ENCODE measurements around the gene PGBD5. TPM values are rescaled to one million over a fixed set of nuclear protein-coding genes. Genes with fewer than 3 reads are reported as not detected.

The PGBD5 gene
- total and polyA plus RNA-seq, 2 experiments from 2014 or later: 0.82 to 2.4 TPM

DNA sequence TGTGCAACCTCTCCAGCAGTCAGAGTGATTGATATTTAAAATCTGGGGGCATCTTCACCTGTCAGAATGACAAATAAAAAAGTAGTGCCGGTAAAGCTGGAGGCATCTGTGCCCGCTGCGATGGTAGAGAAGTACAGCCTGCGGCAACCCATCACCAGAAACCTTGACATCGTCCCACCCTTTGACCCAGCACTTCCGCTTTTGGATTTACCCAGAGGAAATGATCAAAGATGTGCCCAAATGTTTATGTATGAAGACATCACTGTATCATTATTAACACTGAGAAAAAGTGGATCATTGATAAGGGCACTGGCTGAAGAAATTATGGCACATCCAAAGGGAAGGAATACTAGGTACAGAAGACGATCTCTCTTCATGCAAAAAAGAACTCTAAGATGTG, 96.0 kb downstream of the PGBD5 start:
- no peak overlapping the region for H2AFZ ChIP-seq
- WGBS (ENCODE audit: low lambda C conversion rate, missing lambda C conversion rate): 92% methylated on average over 7 of the region's 7 CpGs
- H3K4me2 ChIP-seq: no peak overlapping the region
- no peak overlapping the region for H3K27ac ChIP-seq
- H4K20me1 ChIP-seq (ENCODE audit: insufficient read depth, poor library complexity, severe bottlenecking): no peaks in the 10 kb centered on the region
- no peaks in the 10 kb centered on the region for H3K36me3 ChIP-seq (replicated peaks; ENCODE audit: insufficient read depth, low read depth)
- DNase-seq (ENCODE audit: low spot score): no peak
- H3K79me2 ChIP-seq: no peaks in the 10 kb centered on the region
- TF ChIP-seq EZH2 (IDR thresholded peaks at IDR 0.05; ENCODE audit: borderline replicate concordance) (no peak), EZH2phosphoT487 (IDR thresholded peaks at IDR 0.05; ENCODE audit: low read depth, severe bottlenecking, unreplicated experiment) (no peak)
- TF ChIP-seq, protein P1, sequence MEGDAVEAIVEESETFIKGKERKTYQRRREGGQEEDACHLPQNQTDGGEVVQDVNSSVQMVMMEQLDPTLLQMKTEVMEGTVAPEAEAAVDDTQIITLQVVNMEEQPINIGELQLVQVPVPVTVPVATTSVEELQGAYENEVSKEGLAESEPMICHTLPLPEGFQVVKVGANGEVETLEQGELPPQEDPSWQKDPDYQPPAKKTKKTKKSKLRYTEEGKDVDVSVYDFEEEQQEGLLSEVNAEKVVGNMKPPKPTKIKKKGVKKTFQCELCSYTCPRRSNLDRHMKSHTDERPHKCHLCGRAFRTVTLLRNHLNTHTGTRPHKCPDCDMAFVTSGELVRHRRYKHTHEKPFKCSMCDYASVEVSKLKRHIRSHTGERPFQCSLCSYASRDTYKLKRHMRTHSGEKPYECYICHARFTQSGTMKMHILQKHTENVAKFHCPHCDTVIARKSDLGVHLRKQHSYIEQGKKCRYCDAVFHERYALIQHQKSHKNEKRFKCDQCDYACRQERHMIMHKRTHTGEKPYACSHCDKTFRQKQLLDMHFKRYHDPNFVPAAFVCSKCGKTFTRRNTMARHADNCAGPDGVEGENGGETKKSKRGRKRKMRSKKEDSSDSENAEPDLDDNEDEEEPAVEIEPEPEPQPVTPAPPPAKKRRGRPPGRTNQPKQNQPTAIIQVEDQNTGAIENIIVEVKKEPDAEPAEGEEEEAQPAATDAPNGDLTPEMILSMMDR (IDR thresholded peaks at IDR 0.05; ENCODE audit: poor library complexity): no peak
- no peak overlapping the region for H3K4me3 ChIP-seq
- no peaks in the 10 kb centered on the region for H3K27me3 ChIP-seq
- no peaks in the 10 kb centered on the region for H3K4me1 ChIP-seq (ENCODE audit: insufficient read depth)
- H3K9me2 ChIP-seq (replicated peaks; ENCODE audit: insufficient read depth): no peaks in the 10 kb centered on the region
- H3K9me3 ChIP-seq (ENCODE audit: low read depth): no peaks in the 10 kb centered on the region

DNA sequence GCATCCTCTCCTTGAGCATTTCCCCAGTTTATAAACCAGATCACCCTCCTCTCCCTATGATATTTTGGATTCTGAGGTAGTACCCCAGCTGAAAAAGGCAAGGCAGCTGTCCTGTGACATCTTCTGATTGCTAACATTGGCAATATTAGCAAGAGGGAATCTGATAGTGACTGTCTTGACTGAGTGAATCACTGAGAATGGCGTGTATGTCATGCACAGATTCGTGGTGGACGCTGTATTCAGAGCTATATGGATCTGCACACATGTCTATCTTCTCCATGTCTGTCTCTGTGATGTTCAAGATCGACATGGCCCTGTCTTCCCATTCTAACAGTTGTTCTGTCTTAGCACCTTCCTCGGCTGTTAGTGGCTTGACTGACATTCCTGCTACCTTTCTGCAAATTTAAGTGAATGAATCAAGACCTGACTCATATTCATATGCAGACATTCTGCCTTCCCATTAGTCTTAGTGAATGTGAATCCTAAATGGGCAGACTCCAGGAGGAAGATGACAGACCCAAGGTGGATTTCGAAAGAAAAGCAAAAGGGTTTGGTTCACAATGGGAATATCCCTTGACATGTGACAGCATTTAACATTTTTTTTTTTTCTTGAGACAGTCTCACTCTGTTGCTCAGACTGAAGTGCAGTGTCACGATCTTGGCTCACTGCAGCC, 97.7 kb downstream of the PGBD5 start:
- H3K79me2 ChIP-seq: no peaks in the 10 kb centered on the region
- DNase-seq (ENCODE audit: low spot score): no peak
- no peaks in the 10 kb centered on the region for H3K27me3 ChIP-seq
- H3K9me2 ChIP-seq (replicated peaks; ENCODE audit: insufficient read depth): no peaks in the 10 kb centered on the region
- H3K4me1 ChIP-seq (ENCODE audit: insufficient read depth): no peaks in the 10 kb centered on the region
- TF ChIP-seq EZH2 (IDR thresholded peaks at IDR 0.05; ENCODE audit: borderline replicate concordance) (no peak), EZH2phosphoT487 (IDR thresholded peaks at IDR 0.05; ENCODE audit: low read depth, severe bottlenecking, unreplicated experiment) (no peak)
- TF ChIP-seq, protein P1 (IDR thresholded peaks at IDR 0.05; ENCODE audit: poor library complexity): no peak
- no peak overlapping the region for H2AFZ ChIP-seq
- H3K36me3 ChIP-seq (replicated peaks; ENCODE audit: insufficient read depth, low read depth): no peaks in the 10 kb centered on the region
- no peaks in the 10 kb centered on the region for H3K9me3 ChIP-seq (ENCODE audit: low read depth)
- no peak overlapping the region for H3K27ac ChIP-seq
- 86% methylated on average over 7 of the region's 7 CpGs for WGBS (ENCODE audit: low lambda C conversion rate, missing lambda C conversion rate)
- no peak overlapping the region for H3K4me3 ChIP-seq
- H3K4me2 ChIP-seq: no peak overlapping the region
- no peaks in the 10 kb centered on the region for H4K20me1 ChIP-seq (ENCODE audit: insufficient read depth, poor library complexity, severe bottlenecking)

DNA sequence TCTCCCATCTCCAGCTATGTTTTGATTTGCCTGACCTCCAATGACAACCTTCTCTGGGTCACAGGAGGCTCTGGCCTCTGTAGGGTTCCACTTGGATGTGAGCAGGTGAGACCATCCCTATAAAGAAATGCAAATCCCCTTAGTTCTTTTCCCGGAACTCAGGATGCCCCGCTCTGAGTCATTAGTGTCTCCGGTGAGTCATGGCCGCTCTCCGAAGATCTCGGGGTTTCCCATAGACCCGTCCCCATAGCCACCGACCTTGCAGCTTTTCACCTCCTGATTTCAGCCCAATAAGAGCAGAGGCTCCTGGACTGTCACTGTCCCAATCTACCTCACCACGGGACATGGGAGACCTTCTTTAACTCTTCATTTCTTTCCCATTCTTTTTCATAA, 98.2 kb downstream of the PGBD5 start:
- 84% methylated on average over 9 of the region's 9 CpGs for WGBS (ENCODE audit: low lambda C conversion rate, missing lambda C conversion rate)
- H3K9me2 ChIP-seq (replicated peaks; ENCODE audit: insufficient read depth): no peaks in the 10 kb centered on the region
- TF ChIP-seq EZH2 (IDR thresholded peaks at IDR 0.05; ENCODE audit: borderline replicate concordance): no peak
- H3K9me3 ChIP-seq (ENCODE audit: low read depth): no peaks in the 10 kb centered on the region
- no peak overlapping the region for H3K4me2 ChIP-seq
- H3K4me1 ChIP-seq (ENCODE audit: insufficient read depth): no peaks in the 10 kb centered on the region
- H2AFZ ChIP-seq: no peak overlapping the region
- no peak for DNase-seq (ENCODE audit: low spot score)
- H3K27me3 ChIP-seq: no peaks in the 10 kb centered on the region
- no peaks in the 10 kb centered on the region for H3K36me3 ChIP-seq (replicated peaks; ENCODE audit: insufficient read depth, low read depth)
- H3K4me3 ChIP-seq: no peak overlapping the region
- no peak overlapping the region for H3K27ac ChIP-seq
- no peaks in the 10 kb centered on the region for H4K20me1 ChIP-seq (ENCODE audit: insufficient read depth, poor library complexity, severe bottlenecking)
- H3K79me2 ChIP-seq: no peaks in the 10 kb centered on the region

DNA sequence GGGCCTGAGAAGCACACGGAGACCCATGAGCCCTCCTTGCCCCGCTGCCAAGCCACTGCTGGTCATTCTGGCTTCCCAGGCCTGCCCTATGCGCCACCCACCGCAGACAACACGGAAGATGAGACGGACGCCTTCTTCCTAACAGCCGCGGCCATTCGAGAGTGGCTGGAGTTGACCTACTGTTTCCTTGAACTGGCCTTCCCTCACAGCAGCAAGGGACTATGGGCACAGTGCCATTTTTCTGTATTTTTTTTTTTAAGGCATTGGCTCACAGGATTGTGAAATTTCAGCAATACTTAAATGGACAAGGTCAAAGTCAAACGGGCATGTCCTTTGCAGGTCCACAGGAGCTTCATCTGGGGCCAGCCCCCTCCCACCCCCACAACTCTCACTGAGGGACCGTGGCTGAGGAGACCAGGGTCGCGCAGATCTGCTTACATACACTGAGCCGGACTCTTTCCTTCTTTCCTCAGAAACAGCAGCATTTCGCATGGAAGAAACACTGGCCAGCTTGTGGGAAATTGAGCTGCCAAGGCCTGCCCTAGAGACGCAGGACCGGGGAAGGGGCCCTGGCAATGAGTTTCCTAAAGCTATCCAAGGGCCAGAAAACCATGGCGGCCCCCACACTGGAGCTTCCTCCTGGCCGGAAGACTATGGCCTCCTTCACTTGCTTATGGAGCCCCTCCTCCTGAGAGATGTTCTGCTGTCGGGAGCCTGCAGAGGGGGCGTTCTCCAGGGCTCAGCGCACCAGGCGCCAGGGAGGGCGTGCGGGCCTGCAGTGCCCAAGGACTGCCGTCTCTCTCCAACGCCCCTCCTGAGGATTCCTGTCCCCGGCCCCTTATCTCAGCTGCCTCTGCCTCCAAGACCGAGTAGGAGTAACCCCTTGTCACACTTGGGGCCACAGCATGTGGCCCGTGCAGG, 98.9 kb downstream of the PGBD5 start:
- 94% methylated on average over 31 of the region's 31 CpGs for WGBS (ENCODE audit: low lambda C conversion rate, missing lambda C conversion rate)
- Histone ChIP-seq H3K4me2 (no peak overlapping the region), H3K79me2 (no peaks in the 10 kb centered on the region), H2AFZ (no peak overlapping the region), H3K9me3 (ENCODE audit: low read depth) (no peaks in the 10 kb centered on the region), H3K4me1 (ENCODE audit: insufficient read depth) (no peaks in the 10 kb centered on the region), H3K36me3 (replicated peaks; ENCODE audit: insufficient read depth, low read depth) (no peaks in the 10 kb centered on the region), H3K27me3 (no peaks in the 10 kb centered on the region), H3K27ac (no peak overlapping the region), H3K4me3 (no peak overlapping the region), H3K9me2 (replicated peaks; ENCODE audit: insufficient read depth) (no peaks in the 10 kb centered on the region), H4K20me1 (ENCODE audit: insufficient read depth, poor library complexity, severe bottlenecking) (no peaks in the 10 kb centered on the region)
- no peak for DNase-seq (ENCODE audit: low spot score)
- TF ChIP-seq, protein P1 (IDR thresholded peaks at IDR 0.05; ENCODE audit: poor library complexity): no peak
- TF ChIP-seq EZH2phosphoT487 (IDR thresholded peaks at IDR 0.05; ENCODE audit: low read depth, severe bottlenecking, unreplicated experiment) (no peak), EZH2 (IDR thresholded peaks at IDR 0.05; ENCODE audit: borderline replicate concordance) (no peak)
